Spleen (tissue), 7 donors: ENCODE data around the gene TERT.

ENCODE experiments used
- POLR2A ChIP-seq, 3 donors: fragments of 450-650 bp; IDR thresholded peaks; one replicate each; pipeline ENCODE4 v1.5.1; 2017; ENCODE audit warnings: antibody characterized with exemption in 3 of 3, mild to moderate bottlenecking in 1 of 3
- POLR2AphosphoS5 ChIP-seq, 3 donors: sonication (generic); formaldehyde crosslinking; IDR thresholded peaks; one replicate each; pipeline ENCODE4 v1.5.1; 2017; ENCODE audit warnings: antibody characterized with exemption in 3 of 3
- TF ChIP-seq, protein P1 (sequence below), 11 experiments: fragments of 200-600 bp in 7 of 11; fragments of 450-650 bp in 4 of 11; sonication (generic) in 4 of 11; IDR thresholded peaks in 8 of 11; conservative IDR thresholded peaks in 3 of 11; 1 replicate in 7 of 11; 2 replicates in 4 of 11; pipeline versions ENCODE4 v1.4.0 to v1.8.0; 2016 to 2021; ENCODE audit warnings: antibody characterized with exemption in 11 of 11, inconsistent platforms in 4 of 11, mild to moderate bottlenecking in 1 of 11
- donor health status: DM: no; HTN: no; CAD: no; lungs with moderate emphysema.
- donor health status: DM: no; HTN: no; CAD: no.
- donor health status: DM: no; HTN: no; CAD: no.

GRCh38 chr5:1226231-1226630 is 68.6 kb downstream of the TERT start:
- no peak for TF ChIP-seq POLR2A (IDR thresholded peaks at IDR 0.05)
- TF ChIP-seq, protein P1, sequence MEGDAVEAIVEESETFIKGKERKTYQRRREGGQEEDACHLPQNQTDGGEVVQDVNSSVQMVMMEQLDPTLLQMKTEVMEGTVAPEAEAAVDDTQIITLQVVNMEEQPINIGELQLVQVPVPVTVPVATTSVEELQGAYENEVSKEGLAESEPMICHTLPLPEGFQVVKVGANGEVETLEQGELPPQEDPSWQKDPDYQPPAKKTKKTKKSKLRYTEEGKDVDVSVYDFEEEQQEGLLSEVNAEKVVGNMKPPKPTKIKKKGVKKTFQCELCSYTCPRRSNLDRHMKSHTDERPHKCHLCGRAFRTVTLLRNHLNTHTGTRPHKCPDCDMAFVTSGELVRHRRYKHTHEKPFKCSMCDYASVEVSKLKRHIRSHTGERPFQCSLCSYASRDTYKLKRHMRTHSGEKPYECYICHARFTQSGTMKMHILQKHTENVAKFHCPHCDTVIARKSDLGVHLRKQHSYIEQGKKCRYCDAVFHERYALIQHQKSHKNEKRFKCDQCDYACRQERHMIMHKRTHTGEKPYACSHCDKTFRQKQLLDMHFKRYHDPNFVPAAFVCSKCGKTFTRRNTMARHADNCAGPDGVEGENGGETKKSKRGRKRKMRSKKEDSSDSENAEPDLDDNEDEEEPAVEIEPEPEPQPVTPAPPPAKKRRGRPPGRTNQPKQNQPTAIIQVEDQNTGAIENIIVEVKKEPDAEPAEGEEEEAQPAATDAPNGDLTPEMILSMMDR (IDR thresholded peaks at IDR 0.05 in 8 of 11, conservative IDR thresholded peaks at IDR 0.05 in 3 of 11): no peak
- TF ChIP-seq POLR2AphosphoS5 (IDR thresholded peaks at IDR 0.05): no peak
